Heart left ventricle (tissue), 13 donors: ENCODE data around the gene PKNOX1.

ENCODE experiments used
- CTCF ChIP-seq, 12 donors: fragments of 200-600 bp; sonication (generic) in 4 of 12; IDR thresholded peaks; one replicate each; pipeline versions ENCODE4 v1.5.0 to v1.8.0; 2018 to 2022; ENCODE audit warnings: antibody characterized with exemption in 12 of 12, mild to moderate bottlenecking in 5 of 12
- POLR2A ChIP-seq, 2 donors: fragments of 450-650 bp; IDR thresholded peaks; one replicate each; pipeline ENCODE4 v1.6.1; 2017; ENCODE audit warnings: antibody characterized with exemption in 2 of 2, mild to moderate bottlenecking in 2 of 2, moderate library complexity in 2 of 2
- donor health status: ischemic (EF 13 %, LVEDD 7.1; RV severe dilation, severe dysfunction).
- donor health status: DM: no; HTN: yes; CAD: no.
- donor health status: DM: no; HTN: no; CAD: no.
- donor health status: ischemic (EF 25% LVEDD 6.9; RV normal size, moderate dysfunction).
- donor health status: ischemic (EF 25% LVEDD 5.7; RV mildly dilated, moderate dysfunction).
- donor health status: ischemic (EF 35%, LVEDD 5.7; RV mildly dilated, moderate dysfunction).
- donor health status: nonischemic (EF 11% LVEDD 7.7; RV severe dilation, severe dysfunction).
- donor health status: DM: yes; HTN: yes; CAD: no.
- donor health status: PGD.
- donor health status: ischemic (EF 29% LVEDD 5.4; RV normal size, mild dysfunction).
- donor health status: nonischemic (EF 23%, LVEDD 6.1; RV moderate dilation, normal function).

- TF ChIP-seq POLR2A (IDR thresholded peaks at IDR 0.05) (no peak), CTCF (IDR thresholded peaks at IDR 0.05) (no peak)
Measured at GRCh38 chr21:42939582-42940413, 34.6 kb upstream of the PKNOX1 start.
